Neural progenitor cell (in vitro differentiated cells): ENCODE data around the gene MKX. TPM values are rescaled to one million over a fixed set of nuclear protein-coding genes. Genes with fewer than 3 reads are reported as not detected.

Source experiments
- DNase-seq: peaks from one replicate; pipeline ENCODE4 v3.0.0-alpha.2; 2016; ENCODE audit warnings: low spot score
- H2AFZ ChIP-seq: fragments of 200-600 bp; sonication (generic); replicated peaks from 2 replicates; pipeline ENCODE4 v1.6.1; 2016; ENCODE audit warnings: antibody characterized with exemption
- H3F3A ChIP-seq: fragments of 200-600 bp; sonication (generic); 2 replicates; pipeline ENCODE4 v1.6.1; 2016; ENCODE audit warnings: antibody characterized with exemption, low read depth
- H3K27ac ChIP-seq: fragments of 200-600 bp; sonication (generic); 2 replicates; pipeline ENCODE4 v1.5.1; 2016; ENCODE audit warnings: mild to moderate bottlenecking
- H3K27me3 ChIP-seq: fragments of 200-600 bp; sonication (generic); 2 replicates; pipeline ENCODE4 v1.6.1; 2016; ENCODE audit warnings: mild to moderate bottlenecking, moderate library complexity
- H3K36me3 ChIP-seq: fragments of 200-600 bp; sonication (generic); 2 replicates; pipeline ENCODE4 v1.5.1; 2016
- H3K4me1 ChIP-seq: fragments of 200-600 bp; sonication (generic); 2 replicates; pipeline ENCODE4 v1.6.1; 2016; ENCODE audit warnings: mixed run types
- H3K4me2 ChIP-seq: fragments of 200-600 bp; sonication (generic); 2 replicates; pipeline ENCODE4 v1.6.1; 2016
- H3K4me3 ChIP-seq: fragments of 200-600 bp; sonication (generic); 2 replicates; pipeline ENCODE4 v1.5.1; 2016
- H3K79me2 ChIP-seq: fragments of 200-600 bp; sonication (generic); 2 replicates; pipeline ENCODE4 v1.6.1; 2016; ENCODE audit warnings: low read depth
- H3K9ac ChIP-seq: fragments of 200-600 bp; sonication (generic); 2 replicates; pipeline ENCODE4 v1.6.1; 2016
- H3K9me3 ChIP-seq: fragments of 200-600 bp; sonication (generic); 2 replicates; pipeline ENCODE4 v1.5.1; 2016; ENCODE audit warnings: low read depth
- H4K20me1 ChIP-seq: fragments of 200-600 bp; sonication (generic); 2 replicates; pipeline ENCODE4 v1.6.1; 2016; ENCODE audit warnings: low read depth
- H3K27ac Mint-ChIP-seq: 3 replicates; pipeline ENCODE4 v1.8.0; 2021; ENCODE audit warnings: mixed read lengths
- H3K27me3 Mint-ChIP-seq: 2 replicates; pipeline ENCODE4 v1.8.0; 2022; ENCODE audit warnings: low read depth, mild to moderate bottlenecking, inconsistent platforms, moderate library complexity, mixed read lengths; ENCODE audit not compliant: insufficient read depth
- H3K36me3 Mint-ChIP-seq: 3 replicates; pipeline ENCODE4 v1.8.0; 2021; ENCODE audit warnings: mixed read lengths
- H3K4me1 Mint-ChIP-seq: 3 replicates; pipeline ENCODE4 v1.8.0; 2021; ENCODE audit warnings: mixed read lengths
- H3K4me3 Mint-ChIP-seq: 3 replicates; pipeline ENCODE4 v1.8.0; 2021; ENCODE audit warnings: mild to moderate bottlenecking, moderate library complexity, mixed read lengths
- H3K9me3 Mint-ChIP-seq: 3 replicates; pipeline ENCODE4 v1.8.0; 2020; ENCODE audit warnings: mixed read lengths
- CTCF ChIP-seq: fragments of 200-600 bp; sonication (generic); IDR thresholded peaks from 2 replicates; pipeline ENCODE4 v1.5.1; 2017; ENCODE audit warnings: antibody characterized with exemption, mild to moderate bottlenecking
- EZH2 ChIP-seq: fragments of 200-600 bp; sonication (generic); IDR thresholded peaks from 2 replicates; pipeline ENCODE4 v1.6.1; 2017; ENCODE audit warnings: antibody characterized with exemption, mild to moderate bottlenecking, moderate library complexity
- EZH2phosphoT487 ChIP-seq: fragments of 200-600 bp; sonication (generic); IDR thresholded peaks from 2 replicates; pipeline ENCODE4 v1.6.1; 2017; ENCODE audit warnings: antibody characterized with exemption
- total RNA-seq: library from RNA; depleted of rRNA; stranded (reverse); fragments of >200 nt; gene quantifications from 2 replicates; pipeline ENCODE4 v1.2.3, GENCODE V29; 2015; ENCODE audit warnings: low replicate concordance

Gene MKX
- total RNA-seq, 1 donor from 2014 or later: not detected

DNA sequence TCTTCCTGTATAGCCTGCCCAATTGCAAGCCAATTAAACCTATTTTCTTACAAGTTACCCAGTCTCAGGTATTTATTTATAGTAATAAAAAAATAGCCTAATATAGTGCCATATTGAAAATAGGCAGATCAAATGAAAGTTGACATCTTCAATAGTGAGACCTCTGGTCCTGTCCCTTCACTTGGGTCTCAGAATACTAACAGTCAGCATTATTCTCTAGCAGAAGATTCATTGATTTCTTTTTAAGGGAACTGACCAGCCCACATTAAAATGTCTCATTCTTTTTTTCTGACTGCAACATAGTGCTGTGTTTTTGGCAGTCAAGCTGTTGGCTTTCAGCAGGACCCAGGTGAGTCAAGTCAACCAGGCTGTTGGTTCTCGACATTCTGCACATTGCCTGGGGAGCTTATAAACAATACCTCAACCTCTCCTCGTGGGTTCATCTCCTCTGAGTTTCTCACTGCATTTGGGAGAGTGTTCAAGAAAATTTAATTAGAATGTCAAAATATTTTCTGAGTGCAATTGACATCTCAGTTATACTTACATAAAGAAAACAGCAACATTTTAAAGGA lies 109.8 kb downstream of the MKX start:
- H3F3A ChIP-seq: no peaks in the 10 kb centered on the region

GRCh38 chr10:27635290-27635689 lies 110.3 kb downstream of the MKX start:
- no peaks in the 10 kb centered on the region for H3F3A ChIP-seq
- no peak for DNase-seq
- H3K4me2 ChIP-seq: no peak overlapping the region
- H3K36me3 ChIP-seq: no peaks in the 10 kb centered on the region
- H3K27ac ChIP-seq: no peak overlapping the region
- H3K27ac Mint-ChIP-seq: no peak overlapping the region
- peaks cover 4% of the 10 kb centered on the region for H3K4me1 ChIP-seq
- H3K27me3 Mint-ChIP-seq: no peaks in the 10 kb centered on the region
- no peaks in the 10 kb centered on the region for H3K79me2 ChIP-seq
- no peak overlapping the region for H3K4me3 ChIP-seq
- no peak overlapping the region for H2AFZ ChIP-seq
- no peaks in the 10 kb centered on the region for H3K36me3 Mint-ChIP-seq
- H3K9ac ChIP-seq: no peak overlapping the region
- H3K4me3 Mint-ChIP-seq: no peak overlapping the region
- no peaks in the 10 kb centered on the region for H3K9me3 ChIP-seq
- TF ChIP-seq CTCF (no peak), EZH2phosphoT487 (no peak), EZH2 (no peak)
- no peaks in the 10 kb centered on the region for H3K4me1 Mint-ChIP-seq
- H4K20me1 ChIP-seq: no peaks in the 10 kb centered on the region
- H3K27me3 ChIP-seq: no peaks in the 10 kb centered on the region
- H3K9me3 Mint-ChIP-seq: no peaks in the 10 kb centered on the region

More for the DNA sequence above, 109.8 kb downstream of the MKX start:
- no peak overlapping the region for H3K4me2 ChIP-seq
- Mint-ChIP-seq H3K9me3 (no peaks in the 10 kb centered on the region), H3K4me1 (no peaks in the 10 kb centered on the region), H3K4me3 (no peak overlapping the region), H3K27ac (no peak overlapping the region), H3K36me3 (no peaks in the 10 kb centered on the region), H3K27me3 (no peaks in the 10 kb centered on the region)
- no peak for DNase-seq
- H3K27ac ChIP-seq: no peak overlapping the region
- TF ChIP-seq EZH2 (no peak), CTCF (no peak), EZH2phosphoT487 (no peak)
- peaks cover 4% of the 10 kb centered on the region for H3K4me1 ChIP-seq
- no peak overlapping the region for H2AFZ ChIP-seq
- H3K36me3 ChIP-seq: no peaks in the 10 kb centered on the region
- H3K79me2 ChIP-seq: no peaks in the 10 kb centered on the region
- no peak overlapping the region for H3K4me3 ChIP-seq
- no peaks in the 10 kb centered on the region for H3K9me3 ChIP-seq
- H3K9ac ChIP-seq: no peak overlapping the region
- H4K20me1 ChIP-seq: no peaks in the 10 kb centered on the region
- H3K27me3 ChIP-seq: no peaks in the 10 kb centered on the region

GRCh38 chr10:27628621-27629020 lies 117.0 kb downstream of the MKX start:
- Histone ChIP-seq H3K4me2 (no peak overlapping the region), H3K79me2 (no peaks in the 10 kb centered on the region), H4K20me1 (no peaks in the 10 kb centered on the region), H3K4me3 (no peak overlapping the region), H3K4me1 (peaks cover 13% of the 10 kb centered on the region), H2AFZ (no peak overlapping the region), H3K9me3 (no peaks in the 10 kb centered on the region), H3K36me3 (no peaks in the 10 kb centered on the region), H3K9ac (no peak overlapping the region), H3K27ac (no peak overlapping the region), H3K27me3 (no peaks in the 10 kb centered on the region), H3F3A (no peaks in the 10 kb centered on the region)
- H3K27ac Mint-ChIP-seq: no peak overlapping the region
- peaks cover 17% of the 10 kb centered on the region for H3K4me1 Mint-ChIP-seq
- no peak for DNase-seq
- H3K27me3 Mint-ChIP-seq: no peaks in the 10 kb centered on the region
- H3K4me3 Mint-ChIP-seq: no peak overlapping the region
- no peaks in the 10 kb centered on the region for H3K36me3 Mint-ChIP-seq
- no peaks in the 10 kb centered on the region for H3K9me3 Mint-ChIP-seq
- TF ChIP-seq CTCF: no peak
- no peak for TF ChIP-seq EZH2phosphoT487
- TF ChIP-seq EZH2: no peak
